HG02840 (cell line): ENCODE results near the gene CD300LB.

Experiments
- ATAC-seq: cut with Tn5 transposase; IDR thresholded peaks from one replicate; pipeline ENCODE4 v1.9.1; 2021; ENCODE audit warnings: mild to moderate bottlenecking, moderate library complexity, moderate number of reproducible peaks; ENCODE audit not compliant: unreplicated experiment, low FRiP score

Gene CD300LB

DNA sequence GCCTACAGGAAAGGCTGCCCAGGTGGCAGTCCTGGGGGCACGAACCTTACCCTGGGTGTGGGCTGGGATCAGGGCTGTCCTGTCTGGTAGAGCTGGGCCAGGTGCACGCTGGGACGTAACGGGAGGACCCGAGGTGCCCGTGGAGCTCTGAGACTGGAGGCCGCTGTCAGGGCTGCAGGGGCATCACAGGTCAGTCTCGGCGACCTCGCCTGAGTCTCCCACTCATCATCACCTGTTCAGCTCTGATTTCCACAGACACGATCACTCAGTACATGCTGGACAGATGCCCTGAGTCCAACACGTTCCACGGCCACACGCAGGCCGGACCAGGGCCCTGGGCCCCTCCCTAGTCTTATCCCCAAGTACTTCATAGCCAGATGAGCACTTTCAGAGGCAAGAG lies 19.3 kb upstream of the CD300LB start:
- no peak for ATAC-seq

DNA sequence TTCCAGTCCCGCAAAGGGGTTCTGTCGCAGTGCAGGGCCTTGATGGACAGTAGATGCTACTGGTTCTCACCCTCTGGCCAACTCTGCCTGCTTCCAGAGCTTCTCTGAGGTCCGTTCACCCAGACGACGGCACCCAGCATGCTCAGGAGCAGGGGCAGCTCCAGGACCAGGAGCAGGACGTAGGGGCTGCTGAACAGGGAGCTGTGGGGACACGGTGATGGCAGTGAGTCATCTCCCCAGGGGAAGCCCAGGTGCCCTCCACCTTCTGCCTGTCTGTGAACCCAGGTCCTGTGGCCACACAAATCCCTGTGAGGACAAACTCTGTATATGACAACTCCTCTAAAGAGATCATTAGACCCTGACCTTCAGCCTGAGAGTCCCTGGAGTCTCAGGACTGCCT lies 18.1 kb upstream of the CD300LB start:
- no peak for ATAC-seq

DNA sequence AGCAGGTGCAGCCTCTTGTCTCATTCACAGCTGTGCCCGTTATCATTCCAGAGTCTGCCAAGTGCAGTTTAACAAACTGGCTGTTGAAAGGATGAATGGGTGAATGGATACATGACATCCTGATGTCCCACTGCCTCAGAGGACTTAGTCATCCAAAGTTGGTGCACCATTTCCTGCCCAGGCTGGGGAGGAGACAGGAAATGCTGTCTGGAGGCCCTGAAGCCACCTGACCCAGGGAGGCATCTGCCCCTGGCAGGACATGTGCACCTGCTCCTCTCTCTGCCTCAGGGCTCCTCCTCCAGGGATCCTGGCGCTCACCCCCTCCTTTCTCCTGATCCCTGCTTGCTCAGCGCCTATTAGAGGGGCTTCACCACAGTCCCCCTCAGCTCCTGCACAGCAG lies 16.5 kb upstream of the CD300LB start:
- no peak for ATAC-seq

DNA sequence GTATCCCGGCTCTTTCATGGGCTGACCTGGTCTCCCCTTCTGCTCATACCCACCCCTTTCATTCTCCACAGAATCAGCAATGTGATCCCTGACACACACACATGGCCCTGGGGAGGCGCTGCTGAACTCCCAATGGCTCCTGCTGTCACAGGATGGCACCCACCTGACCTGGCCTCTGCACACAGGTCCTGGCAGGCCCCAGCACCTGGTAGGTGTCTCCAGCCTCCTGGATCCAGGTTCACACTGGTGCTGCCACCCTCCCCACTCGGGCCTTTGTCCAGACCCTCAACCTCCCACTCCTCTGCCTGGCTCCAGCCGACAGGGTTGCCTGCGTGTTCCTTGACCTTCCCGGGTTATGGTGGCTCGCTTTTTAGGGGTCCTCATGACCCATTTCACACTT lies 16.0 kb upstream of the CD300LB start:
- no peak for ATAC-seq

DNA sequence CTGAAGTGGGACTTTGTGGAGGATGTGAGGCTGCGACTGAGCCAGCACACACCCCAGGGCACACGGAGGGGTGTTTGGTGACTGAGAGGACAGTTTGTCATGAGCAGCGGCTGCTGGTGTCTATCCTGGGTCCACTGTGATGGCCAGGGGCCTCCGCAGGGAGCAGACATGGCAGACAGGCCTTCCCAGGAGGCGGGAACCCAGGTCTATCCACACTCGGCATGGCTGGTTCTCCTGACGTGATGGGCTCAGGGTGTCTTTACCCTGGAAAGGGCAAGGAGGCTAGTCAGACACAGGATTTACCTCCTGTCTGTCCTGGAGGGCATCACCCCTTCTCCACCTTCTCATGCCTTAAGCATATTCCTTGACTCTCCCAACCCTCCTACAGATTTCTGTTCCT lies 15.3 kb upstream of the CD300LB start:
- ATAC-seq = no peak

DNA sequence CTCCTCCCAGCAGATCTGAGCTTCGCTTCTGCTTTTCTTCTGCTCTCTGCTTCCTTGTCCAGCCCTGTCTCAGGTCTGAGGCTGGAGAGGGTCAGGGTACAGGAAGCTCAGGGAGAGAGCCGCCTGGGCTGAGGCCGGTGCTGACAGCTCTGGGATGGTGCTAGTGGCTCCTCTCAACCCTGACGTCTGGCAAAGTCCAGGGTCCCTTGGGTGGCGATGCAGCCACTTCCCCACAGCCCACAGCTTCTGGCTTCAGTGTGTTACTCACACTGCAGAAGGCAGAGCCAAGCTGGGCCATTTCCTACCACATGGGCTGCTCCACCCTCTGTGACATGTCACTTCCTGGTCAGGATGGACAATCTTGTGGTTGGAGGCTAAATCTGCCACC lies 14.6 kb upstream of the CD300LB start, which contains the start of gene CD300C:
Gene CD300C (minus strand): TSS at position 273 of the 388 bp plus-strand sequence. CDS start 333 bp downstream, outside the sequence.
- ATAC-seq = no peak

DNA sequence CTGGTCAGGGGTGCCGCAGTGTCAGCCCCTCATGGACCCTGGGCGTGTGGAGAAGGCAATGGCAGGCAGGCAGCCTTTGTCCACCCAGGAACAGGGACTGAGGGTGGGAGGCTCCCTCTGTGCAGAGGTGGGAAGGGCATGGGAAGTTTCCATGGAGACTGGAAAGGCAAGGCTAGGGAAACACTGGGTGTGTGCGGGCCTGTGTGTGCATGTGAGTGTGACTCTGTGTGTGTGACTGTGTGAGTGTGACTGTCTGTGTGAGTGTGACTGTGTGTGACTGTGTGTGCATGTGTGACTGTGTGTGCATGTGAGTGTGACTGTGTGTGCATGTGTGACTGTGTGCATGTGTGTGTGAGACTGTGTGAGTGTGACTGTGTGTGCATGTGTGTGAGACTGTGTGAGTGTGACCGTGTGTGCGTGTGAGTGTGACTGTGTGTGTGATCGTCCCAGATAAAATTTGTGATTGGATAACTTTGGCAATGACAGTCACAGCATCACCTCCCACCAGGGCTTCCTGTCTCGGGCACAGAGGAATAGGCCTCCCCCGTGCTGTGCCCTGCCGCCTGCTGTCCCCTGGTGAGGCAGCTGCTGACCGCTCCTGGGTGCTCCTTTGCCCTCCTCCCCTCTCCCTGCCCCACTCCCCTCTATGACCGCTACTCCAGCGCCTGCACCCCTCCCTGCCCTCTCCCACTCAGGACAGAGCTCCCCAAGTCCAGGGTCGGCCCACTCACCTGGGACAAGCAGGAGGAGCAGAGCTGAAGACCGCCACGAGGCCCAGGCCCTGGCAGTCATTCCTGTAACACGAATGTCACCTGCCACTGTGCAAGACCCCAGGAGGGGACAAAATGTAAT lies 13.9 kb upstream of the CD300LB start:
- no peak for ATAC-seq

DNA sequence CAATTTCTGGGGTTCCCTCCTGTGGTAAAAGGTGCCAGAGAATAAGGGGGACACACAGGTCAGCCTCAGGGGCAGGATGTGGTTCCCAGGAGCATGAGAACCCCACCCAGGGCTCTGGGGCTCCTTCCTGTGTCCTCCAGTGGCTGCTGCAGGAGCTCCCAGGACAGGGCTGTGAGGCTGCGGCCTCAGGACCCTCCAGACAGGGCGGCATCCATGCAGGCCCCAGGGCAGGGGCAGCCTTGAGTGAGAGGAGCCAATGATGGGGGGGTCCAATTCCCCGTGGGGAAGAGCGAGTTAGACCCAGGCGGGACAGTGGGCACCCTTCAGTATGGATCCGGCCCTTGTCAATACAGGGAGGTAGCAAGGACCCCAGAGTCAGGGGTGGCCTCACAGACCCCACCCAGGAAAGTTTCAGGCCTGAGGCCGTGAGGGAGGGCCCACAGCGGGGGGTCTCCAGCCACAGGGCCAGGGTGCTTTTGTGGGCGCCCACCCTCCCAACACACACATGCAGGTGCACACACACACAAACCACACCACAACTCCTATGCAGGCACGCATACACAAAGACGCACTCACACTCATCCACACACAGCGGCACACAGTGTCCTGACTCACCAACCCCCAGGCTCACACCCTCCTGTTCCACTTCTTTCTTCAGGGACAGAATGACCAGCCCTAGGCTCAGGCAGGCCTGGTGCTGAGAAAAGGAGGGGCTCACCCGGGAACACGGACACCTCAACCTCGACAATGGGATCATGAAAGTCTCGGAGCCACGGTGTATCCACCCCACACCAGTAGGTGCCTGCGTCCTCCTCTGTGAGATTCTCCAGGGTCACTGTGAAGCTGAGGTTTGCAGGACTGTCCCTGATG lies 12.9 kb upstream of the CD300LB start:
- ATAC-seq = no peak

DNA sequence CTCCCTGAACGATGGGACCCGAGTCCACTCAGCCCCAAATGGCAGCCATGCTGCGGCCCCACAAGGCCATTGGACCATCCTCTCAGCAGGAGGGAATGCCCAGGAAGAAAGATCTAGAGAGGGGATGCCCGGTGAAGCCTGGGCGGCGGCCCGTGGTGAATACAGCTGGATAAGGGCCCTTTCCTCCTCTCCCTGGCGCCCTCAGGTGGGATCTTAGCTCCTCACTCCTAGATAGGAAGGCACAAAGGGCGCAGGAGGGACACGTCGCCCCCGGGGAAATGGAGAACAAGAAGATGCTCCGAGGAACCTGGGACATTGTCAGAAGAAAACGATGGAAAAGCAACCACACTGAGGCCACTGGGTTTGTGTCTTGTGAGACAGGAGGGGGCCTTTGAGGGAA lies 12.1 kb upstream of the CD300LB start:
- ATAC-seq = no peak

DNA sequence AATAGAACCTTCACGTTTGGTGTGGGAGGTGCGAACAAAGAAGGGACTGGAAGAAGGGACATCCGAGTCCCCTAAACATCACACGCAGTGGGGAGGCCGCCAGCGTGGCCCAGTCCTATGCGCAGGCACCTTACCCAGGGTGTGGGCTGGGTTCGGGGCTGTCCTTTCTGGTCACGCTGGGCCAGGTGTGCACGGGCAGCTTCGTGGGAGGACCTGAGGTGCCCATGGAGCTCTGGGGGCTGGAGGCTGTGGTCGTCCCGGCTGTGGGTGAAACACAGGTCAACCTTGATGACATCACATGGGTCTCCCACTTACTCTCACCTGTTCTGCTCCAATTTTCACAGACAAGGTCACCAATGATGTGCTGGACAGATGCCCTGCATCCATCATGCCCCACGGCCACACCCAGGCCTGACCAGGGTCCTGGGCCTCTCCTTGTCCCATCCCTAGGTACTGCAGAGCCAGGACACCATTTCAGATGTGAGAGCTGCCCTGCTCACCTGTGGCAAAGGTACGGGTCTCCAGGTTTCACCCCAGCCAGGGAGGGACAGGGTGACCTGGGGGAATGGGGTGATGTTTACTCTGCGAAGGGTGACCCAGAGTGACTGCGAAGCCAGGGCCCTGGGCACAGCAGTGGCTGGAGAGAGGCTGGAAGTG lies 11.6 kb upstream of the CD300LB start:
- ATAC-seq = no peak

DNA sequence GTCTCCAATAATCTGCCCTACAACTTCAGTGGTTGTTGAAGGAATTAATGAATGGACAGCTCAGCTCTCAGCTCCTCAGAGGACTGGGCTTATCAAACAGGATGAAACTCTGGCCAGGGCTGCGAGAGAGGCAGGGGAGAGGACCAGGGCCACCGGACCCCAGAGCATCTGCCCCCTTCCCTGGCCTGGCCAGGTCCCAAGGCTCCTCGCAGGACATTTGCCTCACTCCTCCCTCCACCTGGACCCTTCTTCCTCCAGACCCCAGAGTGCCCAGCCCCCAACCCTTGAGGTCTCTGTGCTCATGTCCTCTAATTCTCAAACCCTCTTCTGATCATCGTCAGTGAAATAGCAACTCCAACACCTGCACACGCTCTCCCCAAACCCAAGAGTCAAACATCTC lies 10.9 kb upstream of the CD300LB start:
- no peak for ATAC-seq

DNA sequence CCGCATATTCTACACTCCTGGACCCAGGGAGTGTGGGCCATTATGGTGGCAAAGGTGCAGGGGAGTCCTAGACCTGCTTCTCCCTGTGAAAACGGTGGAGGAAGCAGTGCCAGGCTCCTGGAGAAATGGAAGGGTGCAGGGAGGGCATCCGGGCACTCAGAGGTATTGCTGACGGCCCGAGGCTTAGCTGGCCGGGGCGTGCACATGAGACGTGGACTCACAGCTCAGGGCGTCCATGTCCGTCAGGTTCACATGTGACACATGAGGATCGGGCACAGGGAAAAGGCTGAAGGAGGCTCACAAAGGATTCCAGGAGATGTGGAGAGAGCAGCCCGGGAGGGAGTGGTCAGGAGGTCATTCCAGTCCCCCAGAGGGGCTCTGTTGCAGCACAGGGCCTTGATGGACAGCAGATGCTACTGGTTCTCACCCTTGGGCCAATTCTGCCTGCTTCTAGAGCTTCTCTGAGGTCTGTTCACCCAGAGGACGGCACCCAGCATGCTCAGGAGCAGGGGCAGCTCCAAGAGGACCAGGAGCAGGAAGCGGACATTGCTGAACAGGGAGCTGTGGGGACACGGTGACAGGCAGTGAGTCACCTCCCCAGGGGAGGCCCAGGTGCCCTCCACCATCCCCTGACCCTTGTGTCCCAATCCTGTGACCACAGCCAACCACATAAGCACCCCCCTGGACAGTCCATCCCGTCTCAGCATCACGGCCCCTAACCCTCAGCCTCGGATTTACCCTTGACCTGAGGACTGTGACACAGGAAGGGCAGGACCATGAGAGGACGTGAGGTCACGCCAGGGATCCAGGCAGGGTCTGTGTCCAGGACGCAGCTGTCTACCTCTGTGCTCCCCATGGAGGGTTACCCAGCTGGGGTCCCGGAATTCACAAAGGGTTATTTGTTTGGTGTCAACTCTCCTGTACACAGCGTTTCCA lies 10.2 kb upstream of the CD300LB start:
- no peak for ATAC-seq

DNA sequence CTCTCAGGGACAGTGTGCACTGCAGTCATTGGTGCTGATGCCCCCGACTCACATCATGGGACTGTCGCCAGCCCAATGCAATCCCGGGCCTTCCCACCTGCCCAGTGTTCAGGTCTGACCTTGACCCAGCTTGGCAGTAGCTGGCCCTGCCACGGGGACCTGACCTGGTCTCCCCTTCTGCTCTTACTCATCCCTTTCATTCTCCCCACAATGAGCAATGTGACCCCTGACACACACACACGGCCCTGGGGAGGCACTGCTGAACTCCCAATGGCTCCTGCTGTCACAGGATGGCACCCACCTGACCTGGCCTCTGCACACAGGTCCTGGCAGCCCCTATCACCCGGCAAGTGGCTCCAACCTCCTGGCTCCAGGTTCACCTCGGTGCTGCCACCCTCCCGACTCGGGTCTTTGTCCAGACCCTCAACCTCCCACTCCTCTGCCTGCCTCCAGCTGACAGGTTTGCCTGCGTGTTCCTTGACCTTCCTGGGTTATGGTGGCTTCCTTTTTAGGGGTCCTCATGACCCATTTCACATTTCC lies 8.1 kb upstream of the CD300LB start:
- no peak for ATAC-seq

DNA sequence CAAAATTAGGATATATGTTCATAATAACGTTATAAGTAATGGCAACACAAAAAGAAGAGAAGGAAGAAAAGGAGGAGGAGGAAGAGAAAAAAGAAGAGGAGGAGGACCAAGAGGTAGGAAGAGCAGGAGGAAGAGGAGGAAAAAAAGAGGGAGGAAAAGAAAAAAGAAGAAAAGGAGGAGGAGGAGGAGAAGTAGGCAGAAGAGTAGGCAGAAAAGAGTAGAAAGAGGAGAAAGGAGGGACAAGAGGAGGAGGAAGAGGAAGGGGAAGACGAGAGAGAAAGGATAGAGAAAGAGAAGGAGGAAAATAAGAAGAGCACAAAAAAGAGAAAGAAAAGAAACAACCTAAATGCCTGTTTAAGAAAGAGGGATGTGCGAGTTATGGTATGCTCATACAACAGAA lies 5.6 kb upstream of the CD300LB start:
- no peak for ATAC-seq

DNA sequence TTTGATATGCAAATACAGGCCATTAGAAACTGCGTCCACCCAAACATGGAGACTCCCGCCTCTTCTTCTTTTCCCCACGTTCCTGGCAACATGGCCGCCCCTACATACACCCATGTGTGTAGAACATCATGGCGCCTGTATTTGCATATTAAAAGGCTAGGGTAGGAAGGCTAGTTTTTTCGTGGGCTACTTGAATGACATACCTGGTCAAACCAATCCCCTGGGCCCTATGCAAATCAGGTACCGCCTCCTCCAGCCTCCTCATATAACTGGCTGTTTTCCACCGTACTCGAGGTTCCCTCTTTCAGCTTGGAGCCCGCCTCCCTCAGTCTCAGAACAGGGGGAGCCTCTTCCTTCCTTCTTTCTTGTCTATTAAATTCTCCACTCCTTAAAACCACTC lies 840 bp upstream of the CD300LB start:
- no peak for ATAC-seq

DNA sequence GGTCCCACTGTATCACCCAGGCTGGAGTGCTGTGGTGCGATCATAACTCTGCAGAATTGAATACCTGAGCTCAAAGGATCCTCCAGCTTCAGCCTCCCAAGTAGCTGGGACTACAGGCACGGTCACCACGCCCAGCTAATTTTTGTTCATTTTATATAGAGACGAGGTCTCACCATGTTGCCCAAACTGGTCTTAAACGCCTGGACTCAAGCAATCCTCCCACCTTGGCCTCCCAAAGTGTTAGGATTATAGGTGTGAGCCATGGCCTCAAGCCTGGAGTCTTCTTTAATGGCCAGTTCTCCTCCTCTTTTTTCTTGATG lies 484 bp downstream of the CD300LB start:
- ATAC-seq = no peak

DNA sequence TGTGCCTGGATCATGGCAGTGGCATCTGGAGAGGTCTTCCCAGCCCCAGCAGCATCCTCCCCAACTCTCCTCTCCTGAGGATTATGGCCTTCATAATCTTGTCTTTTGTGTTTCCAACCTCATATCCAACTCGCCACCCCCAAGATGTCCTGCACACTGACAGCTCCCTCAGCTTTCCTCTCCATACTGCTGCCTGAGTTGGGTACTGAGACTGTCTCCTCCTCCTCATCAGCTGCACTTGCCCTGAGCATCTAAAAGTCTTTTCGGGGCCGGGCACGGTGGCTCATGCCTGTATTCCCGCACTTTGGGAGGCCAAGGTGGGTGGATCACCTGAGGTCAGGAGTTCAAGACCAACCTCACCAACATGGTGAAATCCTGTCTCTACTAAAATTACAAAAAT lies 2.0 kb downstream of the CD300LB start:
- no peak for ATAC-seq

DNA sequence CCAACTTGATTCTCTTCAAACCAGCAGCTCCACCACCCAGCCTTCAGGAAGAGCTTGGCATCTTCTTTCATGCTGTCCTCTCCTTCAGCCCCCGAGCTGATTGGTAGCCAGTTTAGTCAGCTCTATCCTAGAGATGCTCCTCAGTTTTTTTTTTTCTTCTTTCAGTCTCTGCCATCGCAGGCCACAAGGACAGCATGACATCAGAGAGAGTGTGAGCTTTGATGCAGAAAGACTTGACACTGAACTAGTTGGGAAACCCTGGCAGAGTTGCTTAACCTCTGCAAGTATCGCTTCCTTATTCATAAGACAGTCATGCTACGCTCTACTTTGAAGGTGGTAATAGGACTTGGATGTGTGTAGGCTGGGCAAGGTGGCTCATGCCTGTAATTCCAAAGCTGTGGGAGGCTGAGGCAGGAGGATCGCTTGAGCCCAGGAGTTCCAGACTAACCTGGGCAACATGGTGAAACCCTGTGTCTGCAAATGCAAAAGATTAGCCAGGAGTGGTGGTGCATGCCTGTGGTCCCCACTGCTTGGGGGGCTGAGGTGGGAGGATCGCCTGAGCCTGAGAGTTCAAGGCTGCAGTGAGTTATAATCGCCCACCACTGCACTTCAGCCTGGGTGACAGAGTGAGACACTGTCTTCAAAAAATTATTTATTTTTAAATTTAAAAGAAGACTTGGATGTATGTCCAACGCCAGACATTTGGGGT lies 2.6 kb downstream of the CD300LB start:
- no peak for ATAC-seq

DNA sequence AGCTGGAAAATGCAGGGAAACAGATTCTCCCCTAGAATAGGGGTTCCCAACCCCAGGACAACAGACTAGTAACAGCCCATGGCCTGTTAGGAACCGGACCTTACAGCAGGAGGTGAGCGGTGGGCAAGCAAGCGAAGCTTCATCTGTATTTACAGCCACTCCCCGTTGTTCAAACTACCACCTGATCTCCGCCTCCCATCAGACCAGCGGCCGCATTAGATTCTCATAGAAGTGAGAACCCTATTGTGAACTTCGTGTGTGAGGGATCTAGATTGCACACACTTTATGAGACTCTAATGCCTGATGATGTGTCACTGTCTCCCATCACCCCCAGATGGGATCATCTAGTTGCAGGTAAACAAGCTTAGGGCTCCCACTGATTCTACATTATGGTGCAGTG lies 3.5 kb downstream of the CD300LB start:
- ATAC-seq = no peak
